ENCODE results near the gene TMEM232.

TMEM232 gene

DNA sequence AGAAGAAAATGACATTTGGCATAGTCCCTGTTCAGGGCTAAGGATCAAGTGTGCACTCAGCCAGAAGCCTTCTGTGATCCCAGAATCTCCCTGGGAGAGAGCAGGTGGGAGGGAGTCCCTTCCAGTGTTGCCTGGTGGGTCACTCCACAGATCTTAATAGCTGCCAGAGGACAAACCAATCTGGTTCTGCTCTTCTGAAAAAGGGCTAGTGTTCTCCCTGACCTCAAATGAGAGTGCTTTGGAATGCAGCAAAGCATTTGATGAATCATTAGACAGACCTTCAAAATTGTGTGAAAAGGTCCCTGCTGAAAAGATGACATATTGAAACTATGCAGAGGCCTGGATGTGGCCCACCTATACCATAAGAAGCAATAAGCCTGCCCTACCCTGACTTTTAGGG, 339.7 kb downstream of the TMEM232 start:
- peak; percentile 90 for DNase-seq

DNA sequence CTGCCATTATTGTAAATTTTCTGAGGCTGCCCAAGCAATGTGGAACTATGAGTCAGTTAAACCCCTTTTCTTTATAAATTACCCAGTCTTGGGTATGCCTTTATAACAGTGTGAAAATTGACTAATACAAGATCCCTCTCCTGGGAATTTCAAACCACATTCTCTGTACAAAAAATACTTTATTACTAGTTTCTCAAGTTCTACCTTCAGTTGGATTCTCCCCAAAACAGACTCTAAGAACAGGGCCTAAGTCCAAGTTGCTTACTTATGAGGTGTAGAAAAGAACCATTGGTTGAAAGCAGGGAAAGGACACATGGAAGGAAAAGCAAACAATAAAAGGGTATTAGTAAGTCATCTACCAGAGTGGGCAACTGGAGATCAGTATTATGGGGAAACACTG, 343.2 kb downstream of the TMEM232 start:
- DNase-seq: peak; percentile 33

DNA sequence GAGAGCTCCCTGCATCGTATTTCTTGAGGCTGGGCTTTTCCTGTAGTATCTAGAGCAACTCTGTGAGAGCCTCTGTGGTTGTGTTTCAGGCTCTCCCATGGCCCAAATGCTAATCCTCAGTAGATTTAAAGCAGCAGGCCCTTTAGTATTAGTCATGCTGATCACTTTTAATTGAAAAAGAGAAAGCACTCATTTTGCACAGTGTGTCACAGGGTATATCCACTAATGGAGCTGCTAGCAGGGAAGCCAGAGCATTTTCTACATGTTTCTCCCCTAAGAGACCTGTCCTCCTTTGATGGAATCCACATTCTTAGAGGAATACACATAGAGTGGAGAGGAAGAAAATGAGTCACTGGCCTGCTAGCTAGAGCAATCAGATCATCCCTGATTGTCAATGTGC, 348.5 kb downstream of the TMEM232 start:
- peak; percentile 96 for DNase-seq

DNA sequence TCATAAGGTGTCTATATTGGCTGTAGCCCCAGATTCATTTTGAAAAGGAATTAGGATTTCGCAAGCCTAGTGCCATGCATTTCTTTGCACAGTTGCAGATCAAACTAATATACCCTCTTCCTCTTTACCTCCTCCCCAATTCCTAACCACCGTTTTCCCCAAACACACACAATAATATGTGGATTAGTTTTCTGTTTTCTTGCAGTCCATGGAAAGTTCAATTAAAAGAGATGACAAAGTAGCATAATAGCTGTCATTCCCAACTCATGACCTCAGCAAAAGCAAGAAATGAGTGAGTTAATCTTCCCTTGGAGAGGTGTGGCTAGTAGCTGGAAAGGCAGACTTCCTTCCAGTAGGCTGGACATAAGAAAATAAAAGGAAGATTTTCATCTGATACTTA, 349.1 kb downstream of the TMEM232 start:
- peak; percentile 85 for DNase-seq

DNA sequence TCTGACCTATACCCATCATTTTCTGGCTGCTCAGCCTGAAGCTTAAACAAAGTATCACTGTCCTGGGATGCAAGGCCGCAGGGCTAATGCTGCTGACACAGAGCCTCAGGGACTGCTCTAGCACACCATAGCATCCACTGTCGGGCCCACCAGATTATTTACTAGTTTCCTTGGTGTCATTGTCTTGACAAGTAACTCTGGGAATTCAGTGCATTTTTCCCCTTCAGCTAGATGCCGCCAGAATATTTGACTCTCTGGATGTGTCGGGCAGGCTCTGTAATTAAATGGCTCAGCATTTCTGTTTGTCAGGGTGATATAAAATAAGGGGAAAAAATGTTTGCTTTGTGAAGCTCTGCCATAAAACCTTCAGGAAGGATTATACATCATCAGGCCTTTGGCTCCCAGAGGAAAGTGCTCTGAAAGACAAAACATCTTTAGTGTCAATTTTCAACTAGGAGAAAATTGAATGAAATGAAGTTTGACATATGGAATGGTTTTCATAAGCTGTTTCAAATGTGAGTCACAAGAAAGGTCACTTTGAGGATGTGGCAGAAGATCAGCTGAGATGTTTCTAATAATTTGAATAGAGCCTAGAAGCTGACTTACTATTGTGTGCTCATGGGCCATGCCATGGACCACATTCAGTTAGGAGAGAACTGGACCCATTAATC, 350.1 kb downstream of the TMEM232 start:
- peak; percentile 95 for DNase-seq

DNA sequence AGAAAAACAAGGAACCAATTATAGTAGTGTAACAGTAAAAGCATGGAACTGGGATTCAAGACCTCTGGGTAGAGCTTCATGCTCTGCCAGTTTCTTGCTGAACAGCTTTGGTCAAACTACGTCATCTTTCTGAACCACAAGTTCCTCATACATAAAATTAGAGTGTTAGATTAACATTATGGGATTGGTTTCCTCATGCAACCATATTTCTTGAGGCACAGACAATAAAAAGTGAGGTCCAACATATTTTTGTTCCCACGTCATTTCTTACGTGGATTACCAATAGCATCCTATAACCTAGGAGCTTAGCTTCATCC, 354.8 kb downstream of the TMEM232 start:
- DNase-seq: no peak

DNA sequence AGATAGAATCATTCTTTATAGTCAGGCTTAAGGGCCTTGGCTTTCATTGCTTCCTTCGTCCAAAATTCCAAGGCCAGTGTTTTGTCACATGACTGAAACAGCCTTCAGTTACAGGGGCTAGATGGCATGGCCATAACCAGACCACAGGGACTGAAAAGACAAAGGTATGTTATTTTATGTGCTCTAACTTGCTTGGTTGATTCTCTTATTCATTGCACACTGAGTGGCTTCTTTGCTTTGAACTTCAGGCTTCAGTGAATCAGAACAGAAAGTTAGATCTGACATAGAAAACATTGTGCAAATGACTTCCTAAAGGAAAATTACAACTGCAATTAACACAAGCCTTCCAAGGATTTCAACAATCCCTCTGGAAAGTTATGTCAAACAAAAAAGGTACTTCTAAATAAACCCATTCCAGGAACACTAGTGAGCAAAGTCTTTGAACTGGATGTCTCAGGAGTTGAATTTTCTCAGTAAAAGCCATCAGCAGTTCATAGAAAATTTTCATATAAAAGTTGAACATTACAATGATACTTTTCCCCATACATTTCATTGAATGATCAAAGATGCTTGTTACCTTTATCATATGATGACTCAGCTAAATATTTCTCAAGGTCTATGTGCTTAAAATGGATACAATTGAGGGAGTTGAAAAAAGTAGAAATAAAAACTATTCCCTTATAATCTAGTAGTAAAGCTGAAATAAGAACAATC, 355.3 kb downstream of the TMEM232 start:
- no peak for DNase-seq

All from fibroblast of skin of scalp (primary cell).